Loucy (cell line): ENCODE results near the gene PBRM1.

ENCODE experiments used
- CTCF ChIP-seq: fragments of 200-600 bp; sonication (generic); conservative IDR thresholded peaks from 2 replicates; pipeline ENCODE4 v1.5.1; 2014; ENCODE audit warnings: mild to moderate bottlenecking, antibody characterized with exemption, low read length
- EZH2phosphoT487 ChIP-seq: fragments of 200-600 bp; IDR thresholded peaks from 2 replicates; pipeline ENCODE4 v1.6.1; 2018; ENCODE audit warnings: antibody characterized with exemption, mild to moderate bottlenecking, moderate library complexity, borderline replicate concordance

- TF ChIP-seq CTCF (no peak), EZH2phosphoT487 (no peak)
Observed at GRCh38 chr3:52554026-52554755, 131.5 kb downstream of the PBRM1 start.
